NCI-H128 (cell line): ENCODE results near the gene SRGAP1.

Source experiments
- DNase-seq: peaks from one replicate; lab custom pipeline; 2025; ENCODE audit not compliant: unreplicated experiment; lab: John Stamatoyannopoulos, UW

Gene SRGAP1

GRCh38 chr12:63934936-63935335 is 90.4 kb downstream of the SRGAP1 start:
- DNase-seq: no peak

DNA sequence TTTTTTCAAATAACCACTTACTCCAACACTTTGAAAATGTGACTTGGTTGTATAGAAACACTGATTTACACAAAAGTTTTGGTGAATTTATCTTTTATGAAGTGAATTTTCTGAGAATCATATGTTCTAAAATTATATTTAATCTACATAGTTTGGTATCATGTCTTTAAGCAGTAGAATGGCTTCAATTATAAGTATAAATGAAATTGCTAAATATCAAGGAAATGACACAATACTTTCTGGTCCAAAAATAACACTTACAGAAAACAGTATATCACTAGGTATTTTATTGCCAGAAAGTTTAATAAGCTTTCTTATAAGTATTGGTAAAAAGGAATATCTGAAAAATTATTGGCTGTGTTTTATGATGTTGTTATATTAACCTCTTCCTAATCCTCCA is 90.9 kb downstream of the SRGAP1 start:
- no peak for DNase-seq

DNA sequence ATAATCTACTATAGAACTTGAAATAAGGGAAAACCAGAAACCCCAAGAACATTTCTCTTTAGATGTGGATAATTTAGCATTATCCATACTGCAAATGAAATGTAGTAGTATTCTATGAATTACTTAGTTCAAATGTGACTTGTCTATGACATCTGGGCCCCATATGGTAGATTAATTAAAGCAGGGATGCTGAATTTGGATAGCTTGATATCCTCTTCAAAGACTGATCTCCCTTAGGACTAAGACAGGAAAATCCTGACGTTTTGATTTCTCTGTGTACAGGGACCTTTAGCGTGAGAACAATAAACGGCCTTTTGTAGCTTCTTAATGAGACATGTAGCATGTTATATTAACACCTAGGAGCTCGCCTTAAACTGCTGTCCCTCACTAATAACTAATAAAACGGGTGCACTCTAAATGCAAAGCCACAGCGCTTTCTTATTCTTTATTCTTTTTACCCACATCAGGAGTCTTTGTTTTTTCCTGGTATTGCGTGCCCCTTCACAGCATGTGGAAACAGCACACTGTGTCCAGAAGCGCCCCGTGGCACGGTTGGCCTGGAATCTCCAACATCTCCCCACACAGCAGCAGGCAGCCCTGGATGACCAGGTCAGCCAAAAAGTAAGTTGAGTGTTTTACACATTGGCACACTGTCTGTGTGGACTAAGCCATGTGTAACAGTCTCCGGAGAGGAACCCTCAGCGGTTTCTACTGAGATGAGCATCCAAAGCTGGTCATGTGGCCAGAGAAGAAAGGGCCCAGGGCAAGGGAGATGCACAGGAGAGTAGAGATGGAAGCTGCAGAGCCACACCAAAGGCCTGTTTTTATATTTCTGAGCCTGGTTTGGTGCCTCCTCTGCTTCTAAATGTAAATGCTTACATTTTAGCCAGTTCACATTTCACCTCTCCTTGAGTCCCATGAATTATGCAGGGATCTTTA is 93.1 kb downstream of the SRGAP1 start:
- DNase-seq: no peak

GRCh38 chr12:63940310-63941005 is 96.0 kb downstream of the SRGAP1 start:
- no peak for DNase-seq

DNA sequence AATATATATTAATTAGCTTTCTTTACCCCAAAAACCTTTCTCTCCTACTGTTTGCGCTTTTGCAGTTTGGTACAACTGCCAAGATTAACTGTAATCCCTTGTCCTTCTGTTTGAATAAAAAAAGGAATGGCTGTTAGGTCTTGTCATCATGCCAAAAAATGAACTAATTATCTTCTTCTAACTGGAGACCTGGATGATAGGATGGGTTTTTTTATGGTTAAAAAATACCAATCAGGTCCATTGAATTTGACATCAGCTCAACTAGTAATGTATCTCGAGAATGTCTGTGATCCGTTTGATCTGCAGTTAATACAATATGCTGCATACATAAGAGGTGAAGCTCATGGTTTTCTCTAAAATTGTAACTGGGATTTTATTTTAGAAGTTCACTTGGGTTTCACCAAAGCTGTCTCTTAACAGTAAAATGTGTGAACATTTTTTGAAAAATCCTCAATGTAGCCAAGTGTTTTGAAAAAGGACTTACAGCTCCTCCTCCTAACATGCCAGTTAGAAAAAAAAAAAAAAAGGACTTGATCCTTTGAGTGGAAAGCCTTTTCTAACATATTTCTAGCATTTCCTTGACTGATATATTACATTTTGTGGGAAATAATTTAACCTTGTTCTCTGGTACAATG is 96.8 kb downstream of the SRGAP1 start:
- no peak for DNase-seq

DNA sequence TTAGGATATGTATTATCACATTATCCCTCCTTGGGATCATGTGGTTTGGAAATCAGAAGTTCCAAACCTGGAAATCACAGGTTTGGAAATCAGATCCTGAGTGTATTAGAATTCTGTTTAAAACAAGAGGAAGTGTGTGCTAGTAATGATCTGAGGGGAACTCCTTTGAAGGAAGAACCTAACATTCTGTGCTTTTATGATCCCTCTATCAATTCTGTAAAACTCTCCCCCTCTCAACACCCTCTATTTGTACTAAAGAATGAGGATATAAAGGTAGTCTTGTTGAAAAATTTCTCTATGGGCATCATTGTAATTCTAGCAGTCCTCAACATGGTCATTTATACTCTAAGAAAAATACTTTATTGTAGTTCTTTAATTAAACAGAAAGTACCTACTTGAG is 97.4 kb downstream of the SRGAP1 start:
- DNase-seq: no peak

- DNase-seq: no peak
Measured at GRCh38 chr12:63942464-63943241, 98.2 kb downstream of the SRGAP1 start.

DNA sequence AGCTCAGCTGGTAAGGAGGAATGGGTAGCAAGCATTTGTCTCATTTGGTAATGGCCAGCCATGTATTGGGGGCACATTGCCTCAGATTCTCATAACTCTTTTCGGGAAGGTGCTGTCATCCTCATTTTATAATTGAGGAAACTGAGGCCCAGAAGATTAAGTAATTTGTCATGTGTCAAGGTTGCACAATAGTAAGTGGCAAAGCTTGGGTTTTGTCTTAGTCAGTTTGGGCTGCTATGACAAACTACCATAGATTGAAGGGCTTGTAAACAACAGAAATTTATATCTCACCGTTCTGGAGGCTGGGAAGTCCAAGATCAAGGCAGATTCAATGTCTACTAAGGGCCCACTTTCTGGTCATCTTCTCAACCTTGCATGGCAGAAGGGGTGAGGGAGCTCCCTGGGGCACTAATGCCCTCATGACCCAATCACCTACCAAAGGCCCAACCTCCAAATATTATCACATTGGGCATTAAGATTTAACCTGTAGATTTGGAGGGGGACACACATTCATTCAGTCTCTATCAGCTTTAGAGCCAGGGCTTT is 99.6 kb downstream of the SRGAP1 start:
- DNase-seq: no peak

- DNase-seq: no peak
Measured at GRCh38 chr12:63944586-63945228, 100.2 kb downstream of the SRGAP1 start.

- no peak for DNase-seq
Measured at GRCh38 chr12:63945777-63946176, 101.3 kb downstream of the SRGAP1 start.

GRCh38 chr12:63948211-63948610 is 103.7 kb downstream of the SRGAP1 start:
- no peak for DNase-seq

DNA sequence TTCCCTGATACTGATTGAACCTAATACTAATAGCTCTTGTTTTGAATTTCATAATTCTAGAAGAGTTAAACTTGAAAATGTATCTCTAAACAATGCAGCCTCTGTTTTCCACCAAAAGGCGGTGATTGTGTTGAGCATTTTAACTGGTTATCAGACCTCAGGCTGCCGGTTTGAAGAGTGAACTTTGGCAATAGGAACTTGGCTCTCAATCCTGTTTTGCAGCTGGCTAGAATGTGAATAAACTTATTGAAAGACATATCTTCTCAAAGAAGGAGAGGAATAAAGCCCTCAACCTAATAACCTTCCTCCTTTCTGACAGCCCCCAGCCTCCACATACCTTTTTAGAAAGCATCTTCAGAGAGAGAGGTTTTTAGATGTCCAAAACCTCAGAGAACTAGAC is 105.4 kb downstream of the SRGAP1 start:
- no peak for DNase-seq

- DNase-seq: no peak
Measured at GRCh38 chr12:63952995-63953394, 108.5 kb downstream of the SRGAP1 start.

DNA sequence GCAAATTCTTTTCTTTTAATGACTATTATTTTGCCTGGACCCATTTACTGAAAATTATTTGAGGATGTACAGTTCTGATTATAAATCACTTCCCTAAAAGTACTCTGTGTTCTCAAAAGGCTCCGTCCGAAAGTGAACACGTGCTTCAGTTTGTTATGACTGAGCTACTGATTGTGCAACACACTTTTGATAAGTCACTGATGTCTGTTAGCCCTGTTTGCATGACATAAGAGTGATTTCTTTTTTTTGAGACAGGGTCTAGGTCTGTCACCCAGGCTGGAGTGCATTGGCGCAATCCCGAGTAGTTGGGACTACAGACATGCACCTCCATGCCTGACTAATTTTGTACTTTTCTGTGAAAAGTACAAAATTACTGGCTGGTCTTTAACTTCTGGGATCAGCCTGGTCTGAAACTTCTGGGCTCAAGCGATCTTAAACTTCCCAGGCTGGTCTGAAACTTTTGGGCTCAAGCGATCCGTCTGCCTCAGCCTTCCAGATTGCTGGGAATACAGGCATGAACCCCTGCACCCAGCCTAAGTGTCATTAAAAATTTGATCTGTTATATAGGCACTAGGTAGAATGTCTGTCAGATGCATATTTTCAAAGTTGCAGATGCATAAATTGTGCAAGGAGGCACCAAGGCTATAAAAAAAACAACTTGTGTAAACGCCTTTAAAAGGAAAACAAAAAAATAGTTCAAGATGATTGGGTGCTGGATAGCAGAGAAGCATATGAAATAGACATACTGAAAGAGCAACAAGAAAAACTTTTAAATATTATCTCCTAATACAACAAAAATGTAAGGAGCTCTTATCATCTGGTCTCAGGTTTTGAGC is 111.5 kb downstream of the SRGAP1 start:
- no peak for DNase-seq

DNA sequence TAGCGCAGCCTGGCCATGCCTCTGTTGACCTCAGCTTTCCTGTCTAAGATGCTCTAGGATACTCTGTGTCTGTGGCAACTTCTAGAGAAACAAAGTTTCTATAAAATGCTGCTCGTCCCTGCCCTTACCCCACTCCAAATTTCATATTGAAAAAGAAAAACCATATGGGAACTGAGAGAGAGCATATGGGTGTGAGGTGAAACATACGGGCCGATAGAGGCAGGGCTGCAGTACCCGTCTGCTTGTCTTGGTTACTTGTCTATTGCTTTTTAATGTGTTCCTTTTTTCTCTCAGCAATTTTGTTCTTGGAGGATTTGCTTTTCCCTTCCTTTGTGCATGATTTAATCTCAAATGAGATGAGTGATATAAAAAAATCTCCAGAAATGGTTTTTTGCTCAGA is 113.0 kb downstream of the SRGAP1 start:
- no peak for DNase-seq

DNA sequence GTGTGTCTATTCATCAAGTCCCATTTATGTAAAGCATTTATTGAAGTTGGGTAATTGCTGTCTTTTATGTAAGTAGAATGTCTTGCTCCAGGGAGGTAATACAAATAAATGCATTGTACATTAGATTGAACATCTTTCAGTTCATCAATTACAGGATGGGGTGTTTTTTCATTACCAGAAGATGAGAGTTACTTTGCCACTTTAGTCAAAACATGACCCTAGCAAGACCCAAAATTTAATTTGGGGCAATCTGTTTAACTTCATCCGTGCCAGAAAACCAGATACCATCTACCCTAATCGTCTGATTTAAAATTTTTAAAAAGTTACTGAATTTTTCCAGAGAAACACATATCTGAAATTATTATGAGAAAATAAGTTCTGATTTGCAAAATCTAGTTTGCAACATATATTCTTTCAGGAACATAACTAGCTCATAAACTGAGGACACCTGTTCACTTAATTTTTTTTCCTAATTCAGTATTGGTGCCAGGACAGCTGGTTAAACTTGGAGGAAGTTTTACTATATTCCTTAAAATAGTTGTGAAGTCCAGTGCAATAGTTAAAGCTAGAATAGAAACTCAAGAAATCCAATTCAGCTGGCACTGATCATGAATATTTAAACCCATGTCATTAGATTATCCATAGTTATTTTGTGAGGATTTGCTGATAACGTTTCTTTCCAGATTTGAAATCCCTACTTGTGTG is 114.5 kb downstream of the SRGAP1 start:
- DNase-seq: no peak

DNA sequence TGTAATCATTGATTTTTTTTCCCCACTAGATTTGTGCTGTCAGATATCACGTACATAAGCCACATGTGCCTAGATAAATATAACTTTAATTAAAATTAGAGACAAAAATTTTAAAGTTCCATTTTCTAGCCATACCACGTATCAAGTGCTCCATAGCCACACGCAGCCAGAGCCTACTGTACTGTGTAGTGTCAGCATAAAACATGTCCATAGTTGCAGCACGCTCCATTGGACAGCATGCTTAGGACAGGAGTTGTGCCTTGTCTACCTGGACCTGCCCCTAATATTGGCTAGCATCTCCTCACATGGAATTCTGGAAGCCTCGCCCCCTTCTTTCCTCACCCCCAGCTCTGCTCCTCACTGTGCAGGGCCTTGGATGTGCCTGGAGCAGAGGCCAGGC is 116.5 kb downstream of the SRGAP1 start:
- no peak for DNase-seq

GRCh38 chr12:63961543-63961942 is 117.0 kb downstream of the SRGAP1 start:
- no peak for DNase-seq

DNA sequence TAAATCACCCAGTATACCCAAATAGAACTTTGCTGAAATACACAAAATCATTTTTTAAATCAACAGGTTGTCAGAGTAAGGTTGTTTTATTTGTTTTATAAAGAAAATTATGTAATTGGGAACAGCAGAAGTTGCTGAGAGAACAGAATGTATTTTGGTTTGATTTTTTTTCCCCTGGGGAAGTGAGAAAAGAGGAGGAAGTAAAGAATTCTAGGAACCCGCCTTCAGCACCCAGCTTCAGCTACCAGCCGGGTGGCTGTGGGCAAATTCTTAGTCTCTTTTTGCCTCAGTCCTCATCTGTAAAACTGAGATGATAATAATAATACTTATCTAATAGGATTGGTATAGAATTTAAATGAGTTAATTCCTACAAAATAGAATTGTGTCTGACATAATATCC is 119.4 kb downstream of the SRGAP1 start:
- DNase-seq: no peak
